GM12891 (cell line): ENCODE results near the gene TMEM168.

Experiments
- PAX5 ChIP-seq: IDR thresholded peaks from 2 replicates; pipeline ENCODE4 v1.6.1; 2011; ENCODE audit warnings: low read length, moderate library complexity, mild to moderate bottlenecking; ENCODE audit not compliant: insufficient read depth, severe bottlenecking
- POLR2A ChIP-seq: IDR thresholded peaks from 2 replicates; pipeline ENCODE4 v1.6.1; 2011; ENCODE audit warnings: low read depth, low read length, control low read depth
- SPI1 ChIP-seq: IDR thresholded peaks from 2 replicates; pipeline ENCODE4 v1.6.1; 2011; ENCODE audit warnings: low read depth, low read length, control low read depth
- TAF1 ChIP-seq: IDR thresholded peaks from 2 replicates; pipeline ENCODE4 v1.6.1; 2011; ENCODE audit warnings: low read depth, low read length, control low read depth

GRCh38 chr7:112777406-112777805, 12.8 kb downstream of the TMEM168 start:
- TF ChIP-seq POLR2A (no peak), TAF1 (no peak), SPI1 (no peak), PAX5 (no peak)
